ENCODE data around the gene GHRL. TPM values are rescaled to one million over a fixed set of nuclear protein-coding genes. Genes with fewer than 3 reads are reported as not detected.

Gene GHRL
- total RNA-seq, 6 donors from 2014 or later = 1.1 to 14.7 (median 1.8) TPM

DNA sequence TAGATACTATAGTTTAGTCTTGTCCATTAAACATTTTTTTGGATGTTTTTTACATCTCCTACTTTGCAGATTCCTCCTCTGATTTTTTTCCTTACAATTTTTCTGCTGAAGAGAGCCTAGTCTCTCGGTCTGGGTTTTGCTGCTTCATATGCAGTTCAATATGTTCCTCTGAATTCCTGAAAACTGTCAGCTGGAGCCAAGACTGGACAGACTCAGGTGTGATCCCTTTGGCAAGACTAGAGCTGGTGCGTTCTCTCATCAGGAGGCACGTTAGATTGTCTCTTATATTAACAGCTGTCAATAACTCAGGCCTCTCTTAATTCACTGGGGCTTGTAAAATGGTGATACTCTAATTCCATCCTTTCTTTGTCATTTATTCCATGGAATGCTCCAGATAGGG, 13.4 kb upstream of the GHRL start:
- ATAC-seq (ENCODE audit: low FRiP score in 2 of 2) (no peak), DNase-seq (no peak)
- TF ChIP-seq POLR2A (IDR thresholded peaks at IDR 0.05) (no peak), EP300 (IDR thresholded peaks at IDR 0.05) (no peak), POLR2AphosphoS5 (IDR thresholded peaks at IDR 0.05) (no peak)
- TF ChIP-seq, protein P1, sequence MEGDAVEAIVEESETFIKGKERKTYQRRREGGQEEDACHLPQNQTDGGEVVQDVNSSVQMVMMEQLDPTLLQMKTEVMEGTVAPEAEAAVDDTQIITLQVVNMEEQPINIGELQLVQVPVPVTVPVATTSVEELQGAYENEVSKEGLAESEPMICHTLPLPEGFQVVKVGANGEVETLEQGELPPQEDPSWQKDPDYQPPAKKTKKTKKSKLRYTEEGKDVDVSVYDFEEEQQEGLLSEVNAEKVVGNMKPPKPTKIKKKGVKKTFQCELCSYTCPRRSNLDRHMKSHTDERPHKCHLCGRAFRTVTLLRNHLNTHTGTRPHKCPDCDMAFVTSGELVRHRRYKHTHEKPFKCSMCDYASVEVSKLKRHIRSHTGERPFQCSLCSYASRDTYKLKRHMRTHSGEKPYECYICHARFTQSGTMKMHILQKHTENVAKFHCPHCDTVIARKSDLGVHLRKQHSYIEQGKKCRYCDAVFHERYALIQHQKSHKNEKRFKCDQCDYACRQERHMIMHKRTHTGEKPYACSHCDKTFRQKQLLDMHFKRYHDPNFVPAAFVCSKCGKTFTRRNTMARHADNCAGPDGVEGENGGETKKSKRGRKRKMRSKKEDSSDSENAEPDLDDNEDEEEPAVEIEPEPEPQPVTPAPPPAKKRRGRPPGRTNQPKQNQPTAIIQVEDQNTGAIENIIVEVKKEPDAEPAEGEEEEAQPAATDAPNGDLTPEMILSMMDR (IDR thresholded peaks at IDR 0.05) = no peak
- peaks cover 33 to 97% (median 76%) of the 10 kb centered on the region in 4 donors for H3K36me3 ChIP-seq
- peaks cover 0 to 10% (median 3%) of the 10 kb centered on the region in 4 donors for H3K4me1 ChIP-seq
- H3K4me3 ChIP-seq = no peak overlapping the region
- H3K27ac ChIP-seq = no peak overlapping the region
- H3K9me3 ChIP-seq = no peaks in the 10 kb centered on the region
- 92 to 97% methylated on average over 3 of the region's 3 CpGs for WGBS, 2 donors
- no peaks in the 10 kb centered on the region for H3K27me3 ChIP-seq

GRCh38 chr3:10305331-10305902, 12.7 kb upstream of the GHRL start:
- 95 to 96% methylated on average over 4 of the region's 4 CpGs for WGBS, 2 donors
- no peak for DNase-seq
- ATAC-seq (ENCODE audit: low FRiP score in 2 of 2) = no peak
- no peak for TF ChIP-seq EP300 (IDR thresholded peaks at IDR 0.05)
- TF ChIP-seq, protein P1 (IDR thresholded peaks at IDR 0.05) = no peak
- TF ChIP-seq POLR2AphosphoS5 (IDR thresholded peaks at IDR 0.05) = no peak
- no peak for TF ChIP-seq POLR2A (IDR thresholded peaks at IDR 0.05)
- Histone ChIP-seq H3K36me3 (peaks cover 38 to 98% (median 78%) of the 10 kb centered on the region in 4 donors), H3K27me3 (no peaks in the 10 kb centered on the region), H3K4me3 (no peak overlapping the region), H3K4me1 (peaks cover 0 to 7% (median 3%) of the 10 kb centered on the region in 4 donors), H3K9me3 (no peaks in the 10 kb centered on the region), H3K27ac (no peak overlapping the region)

- TF ChIP-seq EP300 (IDR thresholded peaks at IDR 0.05) = no peak
- no peak for TF ChIP-seq POLR2A (IDR thresholded peaks at IDR 0.05)
- TF ChIP-seq, protein P1 (IDR thresholded peaks at IDR 0.05) = no peak
- no peak for TF ChIP-seq POLR2AphosphoS5 (IDR thresholded peaks at IDR 0.05)
- no peak overlapping the region for H3K4me3 ChIP-seq
- peaks cover 0 to 1% (median under 1%) of the 10 kb centered on the region in 4 donors for H3K4me1 ChIP-seq
- no peak overlapping the region for H3K27ac ChIP-seq
- 94% methylated on average over 8 of the region's 8 CpGs for WGBS, 2 donors
- H3K36me3 ChIP-seq = peaks cover 38 to 98% (median 78%) of the 10 kb centered on the region in 4 donors
- H3K27me3 ChIP-seq = no peaks in the 10 kb centered on the region
- DNase-seq (no peak), ATAC-seq (ENCODE audit: low FRiP score in 2 of 2) (no peak)
- H3K9me3 ChIP-seq = no peaks in the 10 kb centered on the region
Measured at GRCh38 chr3:10304905-10305304, 12.2 kb upstream of the GHRL start.

- Histone ChIP-seq H3K27ac (no peak overlapping the region), H3K4me3 (no peak overlapping the region), H3K36me3 (peaks cover 38 to 95% (median 78%) of the 10 kb centered on the region in 4 donors), H3K9me3 (no peaks in the 10 kb centered on the region), H3K27me3 (no peaks in the 10 kb centered on the region), H3K4me1 (no peaks in the 10 kb centered on the region)
- TF ChIP-seq POLR2A (IDR thresholded peaks at IDR 0.05) (no peak), EP300 (IDR thresholded peaks at IDR 0.05) (no peak), POLR2AphosphoS5 (IDR thresholded peaks at IDR 0.05) (no peak)
- TF ChIP-seq, protein P1 (IDR thresholded peaks at IDR 0.05) = no peak
- ATAC-seq (ENCODE audit: low FRiP score in 2 of 2) (no peak), DNase-seq (no peak)
- WGBS, 2 donors = 75 to 76% methylated on average over 5 to 8 of the region's 8 CpGs
Measured at GRCh38 chr3:10303785-10304184, 11.0 kb upstream of the GHRL start.

- TF ChIP-seq POLR2A (IDR thresholded peaks at IDR 0.05) (no peak), EP300 (IDR thresholded peaks at IDR 0.05) (no peak), POLR2AphosphoS5 (IDR thresholded peaks at IDR 0.05) (no peak)
- TF ChIP-seq, protein P1 (IDR thresholded peaks at IDR 0.05) = no peak
- Histone ChIP-seq H3K4me3 (no peak overlapping the region), H3K4me1 (no peaks in the 10 kb centered on the region), H3K36me3 (peaks cover 38 to 94% (median 79%) of the 10 kb centered on the region in 4 donors), H3K27me3 (no peaks in the 10 kb centered on the region), H3K9me3 (no peaks in the 10 kb centered on the region), H3K27ac (no peak overlapping the region)
- ATAC-seq (ENCODE audit: low FRiP score in 2 of 2) = no peak
- 92 to 94% methylated on average over 9 of the region's 9 CpGs for WGBS, 2 donors
- DNase-seq = no peak
Measured at GRCh38 chr3:10303105-10303504, 10.4 kb upstream of the GHRL start.

All from upper lobe of left lung (tissue), 6 donors.